A549 treated with GW870086 at 1 μM for 4 hours (cell line): ENCODE measurements around the gene PHAX. TPM values are rescaled to one million over a fixed set of nuclear protein-coding genes. Genes with fewer than 3 reads are reported as not detected.

ENCODE experiments used
- total RNA-seq: library from RNA; stranded (reverse); fragments of 200-300 nt; extraction: Qiagen RNA extraction; gene quantifications from 5 replicates; pipeline ENCODE4 v1.2.3, GENCODE V29; 2022; ENCODE audit warnings: low read depth

Gene PHAX, protein sequence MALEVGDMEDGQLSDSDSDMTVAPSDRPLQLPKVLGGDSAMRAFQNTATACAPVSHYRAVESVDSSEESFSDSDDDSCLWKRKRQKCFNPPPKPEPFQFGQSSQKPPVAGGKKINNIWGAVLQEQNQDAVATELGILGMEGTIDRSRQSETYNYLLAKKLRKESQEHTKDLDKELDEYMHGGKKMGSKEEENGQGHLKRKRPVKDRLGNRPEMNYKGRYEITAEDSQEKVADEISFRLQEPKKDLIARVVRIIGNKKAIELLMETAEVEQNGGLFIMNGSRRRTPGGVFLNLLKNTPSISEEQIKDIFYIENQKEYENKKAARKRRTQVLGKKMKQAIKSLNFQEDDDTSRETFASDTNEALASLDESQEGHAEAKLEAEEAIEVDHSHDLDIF
- 42.9 to 61.9 TPM (median 52.6 TPM) in 5 replicates for total RNA-seq

DNA sequence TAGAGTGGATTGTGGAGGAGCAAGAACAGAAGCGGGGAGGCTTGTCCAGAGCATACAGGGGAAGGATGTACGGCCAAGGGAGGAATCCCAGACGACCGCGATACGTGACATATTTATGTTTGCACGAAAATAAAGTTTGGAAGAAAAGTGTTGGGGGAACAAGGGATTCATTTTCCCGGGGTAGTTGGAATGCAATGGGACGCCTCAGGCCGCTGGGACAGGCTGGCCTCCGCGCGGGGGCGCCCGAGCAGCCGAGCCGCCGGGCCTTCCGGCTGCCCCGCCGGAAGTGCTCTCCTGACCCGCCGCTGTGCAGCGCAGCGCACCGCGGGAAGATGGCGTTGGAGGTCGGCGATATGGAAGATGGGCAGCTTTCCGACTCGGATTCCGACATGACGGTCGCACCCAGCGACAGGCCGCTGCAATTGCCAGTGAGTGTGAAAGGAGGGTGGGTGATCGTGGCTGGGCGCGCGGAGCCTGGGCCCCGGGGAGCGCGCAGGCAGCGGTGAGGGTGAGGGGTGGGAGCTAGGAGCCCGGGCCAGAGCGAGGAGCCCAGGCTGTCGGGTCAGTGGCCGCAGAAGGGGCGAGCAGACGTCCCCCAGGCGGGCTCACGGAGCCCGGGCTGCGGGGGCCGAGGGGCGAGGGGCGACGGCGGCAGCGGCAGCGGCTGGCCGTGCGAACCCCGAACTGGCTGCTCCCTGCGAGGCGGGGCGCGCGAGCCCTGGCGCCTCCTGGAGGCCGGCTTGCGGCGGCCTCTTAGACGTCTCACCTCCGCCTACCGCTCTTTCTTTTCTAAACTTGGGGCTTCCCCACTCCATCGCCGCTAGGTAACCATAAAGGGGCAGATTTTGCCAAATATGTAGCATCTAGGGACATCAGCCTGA, at the start of gene PHAX:
Gene PHAX, plus strand, starts transcription at position 317 of the 881 bp plus-strand sequence. Its CDS starts 16 bp downstream, at position 333.

DNA sequence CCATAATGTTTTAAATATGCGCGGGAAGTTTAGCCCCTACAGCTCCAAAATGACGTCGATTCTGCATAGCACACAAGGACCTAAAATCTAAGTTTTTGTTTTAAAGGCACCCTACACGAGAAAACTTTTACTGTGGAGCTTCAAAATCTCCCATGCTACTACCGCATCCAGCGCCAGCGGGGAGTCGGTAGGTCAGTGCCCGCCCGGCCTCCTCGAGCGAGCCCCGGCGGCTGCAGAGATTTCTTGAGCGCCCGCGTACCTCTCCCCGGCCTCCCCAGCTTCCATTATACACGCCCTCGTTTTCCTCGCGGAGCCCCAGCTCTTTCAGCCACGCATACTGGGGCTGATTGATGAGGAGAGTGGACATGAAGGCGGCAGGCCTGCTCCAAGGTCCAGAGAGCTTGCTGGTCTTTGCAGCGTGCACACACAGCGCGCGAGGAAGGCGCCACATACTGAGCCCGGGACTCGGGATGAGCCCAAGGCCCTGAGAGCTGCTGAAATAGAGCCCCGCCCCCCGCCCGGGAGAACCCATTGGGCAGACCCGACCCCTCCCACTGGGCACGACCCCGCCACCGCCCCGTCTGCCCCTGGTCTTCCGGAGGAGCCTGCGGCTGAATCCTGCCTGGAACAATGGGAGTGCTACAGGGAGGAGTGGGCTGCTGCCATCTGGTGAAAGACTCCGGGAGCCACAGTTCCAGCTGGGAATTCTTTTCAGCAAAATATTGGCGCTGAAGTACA, 5.8 kb upstream of the PHAX start, which contains the start of gene ALDH7A1:
Gene ALDH7A1, minus strand, starts transcription at position 472 of the 738 bp plus-strand sequence. Its CDS starts 21 bp downstream, at position 451.

Other genes starting within 250 kb of the PHAX start
- gene GRAMD2B, start 177.5 kb upstream of the PHAX start, total RNA-seq: 0.81 to 1.5 TPM (median 0.98 TPM) in 5 replicates
- gene ALDH7A1, start 5.7 kb upstream of the PHAX start, total RNA-seq: 64.0 to 76.9 TPM (median 76.0 TPM) in 5 replicates
- gene LMNB1, start 176.2 kb downstream of the PHAX start, total RNA-seq: 55.0 to 69.6 TPM (median 57.8 TPM) in 5 replicates